ENCODE data around the gene CIB4. TPM values are rescaled to one million over a fixed set of nuclear protein-coding genes. Genes with fewer than 3 reads are reported as not detected.
A peak's percentile ranks its signal among the peaks of the same experiment; 100 is the strongest.

CIB4 gene
- total and polyA plus RNA-seq, 2 of the 13 experiments (the other 11 are each of a cell fraction or from before 2014, with no cell fraction given), result not detected

- TF ChIP-seq ZBED4 (CRISPR knock-in tag; IDR thresholded peaks at IDR 0.05; ENCODE audit: borderline replicate concordance), result no peak
- no peak for TF ChIP-seq ZNF253 (CRISPR knock-in tag; IDR thresholded peaks at IDR 0.05; ENCODE audit: borderline replicate concordance)
- no peak for TF ChIP-seq ZNF790 (CRISPR knock-in tag; IDR thresholded peaks at IDR 0.05; ENCODE audit: borderline replicate concordance)
- no peak for TF ChIP-seq ZNF670 (CRISPR knock-in tag; IDR thresholded peaks at IDR 0.05; ENCODE audit: borderline replicate concordance)
- no peak for TF ChIP-seq TRAFD1 (CRISPR knock-in tag; IDR thresholded peaks at IDR 0.05; ENCODE audit: borderline replicate concordance)
- TF ChIP-seq HMGXB4 (CRISPR knock-in tag; IDR thresholded peaks at IDR 0.05; ENCODE audit: borderline replicate concordance in 1 of 2, low read depth in 1 of 2), result 0 out of 4 replicates have a peak, but pooled peaks of 1 of the 2 experiments have one; percentile 37
- TF ChIP-seq GPN1 (CRISPR knock-in tag; IDR thresholded peaks at IDR 0.05; ENCODE audit: borderline replicate concordance), result no peak
- TF ChIP-seq NFIC (IDR thresholded peaks at IDR 0.05; ENCODE audit: low read length), result no peak
- TF ChIP-seq AHDC1 (CRISPR knock-in tag; IDR thresholded peaks at IDR 0.05; ENCODE audit: borderline replicate concordance), result no peak
- no peak for TF ChIP-seq HOMEZ (CRISPR knock-in tag; IDR thresholded peaks at IDR 0.05; ENCODE audit: low read depth)
- TF ChIP-seq NR1H2 (CRISPR knock-in tag; IDR thresholded peaks at IDR 0.05; ENCODE audit: borderline replicate concordance, low read depth), result no peak
Measured at GRCh38 chr2:26605195-26605998, 35.8 kb downstream of the CIB4 start (continued).

Data from HepG2 (cell line).